ENCODE results near the gene ZNF778. TPM values are rescaled to one million over a fixed set of nuclear protein-coding genes. Genes with fewer than 3 reads are reported as not detected.

The ZNF778 gene
- total and polyA plus RNA-seq, 2 of the 13 experiments (the other 11 are each of a cell fraction or from before 2014, with no cell fraction given): 3.8 to 7.2 TPM

DNA sequence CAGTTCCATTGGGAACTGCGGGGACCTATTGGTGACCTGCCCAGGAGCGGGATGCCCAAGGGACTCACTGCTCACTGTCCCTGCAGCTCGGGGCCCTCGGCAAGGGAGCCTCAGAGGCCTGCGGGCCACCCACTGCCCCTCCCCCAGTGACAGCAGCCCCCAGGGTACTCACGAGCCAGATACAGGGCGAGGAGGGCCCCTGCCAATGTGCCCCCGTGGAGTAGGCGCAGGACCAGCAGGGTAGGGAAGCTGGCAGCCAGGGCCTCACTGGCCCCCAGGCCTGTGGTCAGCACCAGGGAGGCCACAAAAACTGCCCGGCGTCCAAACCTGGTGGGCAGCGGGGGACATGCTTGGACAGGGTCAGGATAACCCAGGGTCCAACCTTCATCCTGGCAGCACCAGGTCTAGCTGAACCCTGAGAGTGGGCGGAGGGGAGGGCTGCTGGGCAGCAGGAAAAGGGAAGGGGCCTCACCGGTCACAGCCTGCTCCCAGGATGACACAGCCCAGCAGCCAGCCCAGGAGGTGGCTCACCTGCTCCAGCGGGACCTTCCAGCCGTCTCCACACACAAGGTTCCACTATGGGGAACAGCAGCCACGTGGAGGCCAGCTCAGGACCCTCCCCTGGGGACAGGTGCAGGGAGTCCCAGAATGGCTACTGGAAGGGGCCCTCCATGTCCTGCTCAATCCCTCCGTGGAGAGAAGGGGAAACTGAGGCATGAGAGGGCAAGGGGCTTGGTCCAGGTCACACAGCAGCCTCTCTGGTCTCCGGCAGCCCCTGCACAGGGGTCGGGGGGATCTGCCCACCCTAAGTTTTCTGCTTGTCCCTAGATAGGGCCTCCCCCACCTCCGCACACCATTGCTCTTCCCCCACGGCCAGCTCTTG lies 18.0 kb upstream of the ZNF778 start (continued):
- TF ChIP-seq ZFP36L2 (CRISPR knock-in tag; IDR thresholded peaks at IDR 0.05): no peak
- peak; percentile 7 for TF ChIP-seq MED8 (CRISPR knock-in tag; IDR thresholded peaks at IDR 0.05; ENCODE audit: insufficient replicate concordance)
- TF ChIP-seq KLF16 (CRISPR knock-in tag; IDR thresholded peaks at IDR 0.05): no peak
- TF ChIP-seq, protein P1, sequence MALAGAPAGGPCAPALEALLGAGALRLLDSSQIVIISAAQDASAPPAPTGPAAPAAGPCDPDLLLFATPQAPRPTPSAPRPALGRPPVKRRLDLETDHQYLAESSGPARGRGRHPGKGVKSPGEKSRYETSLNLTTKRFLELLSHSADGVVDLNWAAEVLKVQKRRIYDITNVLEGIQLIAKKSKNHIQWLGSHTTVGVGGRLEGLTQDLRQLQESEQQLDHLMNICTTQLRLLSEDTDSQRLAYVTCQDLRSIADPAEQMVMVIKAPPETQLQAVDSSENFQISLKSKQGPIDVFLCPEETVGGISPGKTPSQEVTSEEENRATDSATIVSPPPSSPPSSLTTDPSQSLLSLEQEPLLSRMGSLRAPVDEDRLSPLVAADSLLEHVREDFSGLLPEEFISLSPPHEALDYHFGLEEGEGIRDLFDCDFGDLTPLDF (CRISPR knock-in tag; IDR thresholded peaks at IDR 0.05): no peak
- peak; percentile 44; the same call in 1 of the 2 replicates for TF ChIP-seq ZNF263 (CRISPR knock-in tag; IDR thresholded peaks at IDR 0.05)
- TF ChIP-seq ZNF253 (CRISPR knock-in tag; IDR thresholded peaks at IDR 0.05; ENCODE audit: borderline replicate concordance): no peak
- no peak for TF ChIP-seq SMAD1 (CRISPR knock-in tag; IDR thresholded peaks at IDR 0.05; ENCODE audit: borderline replicate concordance, low read depth)
- TF ChIP-seq, protein P2, sequence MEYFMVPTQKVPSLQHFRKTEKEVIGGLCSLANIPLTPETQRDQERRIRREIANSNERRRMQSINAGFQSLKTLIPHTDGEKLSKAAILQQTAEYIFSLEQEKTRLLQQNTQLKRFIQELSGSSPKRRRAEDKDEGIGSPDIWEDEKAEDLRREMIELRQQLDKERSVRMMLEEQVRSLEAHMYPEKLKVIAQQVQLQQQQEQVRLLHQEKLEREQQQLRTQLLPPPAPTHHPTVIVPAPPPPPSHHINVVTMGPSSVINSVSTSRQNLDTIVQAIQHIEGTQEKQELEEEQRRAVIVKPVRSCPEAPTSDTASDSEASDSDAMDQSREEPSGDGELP (IDR thresholded peaks at IDR 0.05; ENCODE audit: borderline replicate concordance, low read depth): no peak
- peak; percentile 5 for TF ChIP-seq HNRNPLL (IDR thresholded peaks at IDR 0.05; ENCODE audit: low read depth, low read length, poor library complexity, severe bottlenecking)
- no peak for TF ChIP-seq ZBTB7A (CRISPR knock-in tag; IDR thresholded peaks at IDR 0.05)
- TF ChIP-seq, protein P3, sequence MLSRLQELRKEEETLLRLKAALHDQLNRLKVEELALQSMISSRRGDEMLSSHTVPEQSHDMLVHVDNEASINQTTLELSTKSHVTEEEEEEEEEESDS (CRISPR knock-in tag; IDR thresholded peaks at IDR 0.05; ENCODE audit: borderline replicate concordance): no peak
- 0 out of 2 replicates have a peak, but pooled peaks have one; percentile 54 for TF ChIP-seq REXO4 (CRISPR knock-in tag; IDR thresholded peaks at IDR 0.05; ENCODE audit: borderline replicate concordance)
- TF ChIP-seq REL (CRISPR knock-in tag; conservative IDR thresholded peaks at IDR 0.05): no peak
- TF ChIP-seq ZFP82 (CRISPR knock-in tag; IDR thresholded peaks at IDR 0.05; ENCODE audit: borderline replicate concordance): no peak; the same call in 1 of the 2 replicates
- no peak for TF ChIP-seq GATAD2A (CRISPR knock-in tag; IDR thresholded peaks at IDR 0.05)
- TF ChIP-seq SP4 (CRISPR knock-in tag; IDR thresholded peaks at IDR 0.05): peak; percentile 29; the same call in 1 of the 2 replicates
- TF ChIP-seq, protein P4, sequence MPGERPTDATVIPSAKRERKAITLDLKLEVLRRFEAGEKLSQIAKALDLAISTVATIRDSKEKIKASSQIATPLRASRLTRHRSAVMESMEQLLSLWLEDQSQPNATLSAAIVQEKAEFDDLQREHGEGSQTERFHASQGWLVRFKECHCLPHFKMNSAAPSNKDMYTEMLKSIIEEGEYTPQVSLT (CRISPR knock-in tag; IDR thresholded peaks at IDR 0.05; ENCODE audit: borderline replicate concordance, low read depth): no peak
- TF ChIP-seq ZNF780A (CRISPR knock-in tag; IDR thresholded peaks at IDR 0.05): no peak
- TF ChIP-seq, protein P5, sequence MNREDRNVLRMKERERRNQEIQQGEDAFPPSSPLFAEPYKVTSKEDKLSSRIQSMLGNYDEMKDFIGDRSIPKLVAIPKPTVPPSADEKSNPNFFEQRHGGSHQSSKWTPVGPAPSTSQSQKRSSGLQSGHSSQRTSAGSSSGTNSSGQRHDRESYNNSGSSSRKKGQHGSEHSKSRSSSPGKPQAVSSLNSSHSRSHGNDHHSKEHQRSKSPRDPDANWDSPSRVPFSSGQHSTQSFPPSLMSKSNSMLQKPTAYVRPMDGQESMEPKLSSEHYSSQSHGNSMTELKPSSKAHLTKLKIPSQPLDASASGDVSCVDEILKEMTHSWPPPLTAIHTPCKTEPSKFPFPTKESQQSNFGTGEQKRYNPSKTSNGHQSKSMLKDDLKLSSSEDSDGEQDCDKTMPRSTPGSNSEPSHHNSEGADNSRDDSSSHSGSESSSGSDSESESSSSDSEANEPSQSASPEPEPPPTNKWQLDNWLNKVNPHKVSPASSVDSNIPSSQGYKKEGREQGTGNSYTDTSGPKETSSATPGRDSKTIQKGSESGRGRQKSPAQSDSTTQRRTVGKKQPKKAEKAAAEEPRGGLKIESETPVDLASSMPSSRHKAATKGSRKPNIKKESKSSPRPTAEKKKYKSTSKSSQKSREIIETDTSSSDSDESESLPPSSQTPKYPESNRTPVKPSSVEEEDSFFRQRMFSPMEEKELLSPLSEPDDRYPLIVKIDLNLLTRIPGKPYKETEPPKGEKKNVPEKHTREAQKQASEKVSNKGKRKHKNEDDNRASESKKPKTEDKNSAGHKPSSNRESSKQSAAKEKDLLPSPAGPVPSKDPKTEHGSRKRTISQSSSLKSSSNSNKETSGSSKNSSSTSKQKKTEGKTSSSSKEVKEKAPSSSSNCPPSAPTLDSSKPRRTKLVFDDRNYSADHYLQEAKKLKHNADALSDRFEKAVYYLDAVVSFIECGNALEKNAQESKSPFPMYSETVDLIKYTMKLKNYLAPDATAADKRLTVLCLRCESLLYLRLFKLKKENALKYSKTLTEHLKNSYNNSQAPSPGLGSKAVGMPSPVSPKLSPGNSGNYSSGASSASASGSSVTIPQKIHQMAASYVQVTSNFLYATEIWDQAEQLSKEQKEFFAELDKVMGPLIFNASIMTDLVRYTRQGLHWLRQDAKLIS (CRISPR knock-in tag; IDR thresholded peaks at IDR 0.05): no peak
- TF ChIP-seq NCOA1 (CRISPR knock-in tag; IDR thresholded peaks at IDR 0.05): no peak
- no peak for TF ChIP-seq ZBTB3 (CRISPR knock-in tag; IDR thresholded peaks at IDR 0.05; ENCODE audit: borderline replicate concordance, low read depth)

Data from HepG2 (cell line).